Mesothelial cell of epicardium (in vitro differentiated cells): ENCODE results near the gene TADA1. TPM values are rescaled to one million over a fixed set of nuclear protein-coding genes. Genes with fewer than 3 reads are reported as not detected.

Source experiments
- DNase-seq, 2 experiments: peaks; one replicate each; pipeline ENCODE4 v3.0.0; 2021; ENCODE audit warnings: low spot score in 2 of 2; ENCODE audit not compliant: unreplicated experiment in 2 of 2
- H3K27ac Mint-ChIP-seq: 2 replicates; pipeline ENCODE4 v1.8.0; 2021; ENCODE audit warnings: mixed read lengths
- H3K27me3 Mint-ChIP-seq: 2 replicates; pipeline ENCODE4 v1.8.0; 2021; ENCODE audit warnings: low read depth, mixed read lengths
- H3K36me3 Mint-ChIP-seq: 2 replicates; pipeline ENCODE4 v1.8.0; 2021; ENCODE audit warnings: mixed read lengths
- H3K4me1 Mint-ChIP-seq: 2 replicates; pipeline ENCODE4 v1.8.0; 2021; ENCODE audit warnings: mixed read lengths
- H3K4me3 Mint-ChIP-seq: 2 replicates; pipeline ENCODE4 v1.8.0; 2021; ENCODE audit warnings: mild to moderate bottlenecking, moderate library complexity, mixed read lengths
- H3K9me3 Mint-ChIP-seq: 2 replicates; pipeline ENCODE4 v1.8.0; 2021; ENCODE audit warnings: mixed read lengths
- CTCF ChIP-seq: fragments of 200-600 bp; sonication (generic); IDR thresholded peaks from one replicate; pipeline ENCODE4 v1.5.0; 2021; ENCODE audit warnings: antibody characterized with exemption; ENCODE audit not compliant: unreplicated experiment
- total RNA-seq: library from RNA; stranded (reverse); gene quantifications from 3 replicates; pipeline ENCODE4 v1.2.1, GENCODE V29; 2021

Gene TADA1
- total RNA-seq, 1 donor from 2014 or later = 17.4 TPM

- H3K27ac Mint-ChIP-seq = no peak overlapping the region
- peak; percentile 25 to 62 for DNase-seq
- H3K4me1 Mint-ChIP-seq = peaks cover 16% of the 10 kb centered on the region
- H3K36me3 Mint-ChIP-seq = peaks cover 3% of the 10 kb centered on the region
- H3K27me3 Mint-ChIP-seq = peaks cover 20% of the 10 kb centered on the region
- peaks cover 20% of the 10 kb centered on the region for H3K9me3 Mint-ChIP-seq
- no peak overlapping the region for H3K4me3 Mint-ChIP-seq
- peak; percentile 70 for TF ChIP-seq CTCF
These were observed 34.4 kb upstream of the TADA1 start for GRCh38 chr1:166910396-166910994.

- no peak for TF ChIP-seq CTCF
- Mint-ChIP-seq H3K4me1 (peaks cover 25% of the 10 kb centered on the region), H3K9me3 (peaks cover 20% of the 10 kb centered on the region), H3K27me3 (peaks cover 17% of the 10 kb centered on the region), H3K27ac (no peak overlapping the region), H3K36me3 (peaks cover 3% of the 10 kb centered on the region), H3K4me3 (no peak overlapping the region)
- no peak for DNase-seq
These were observed 32.9 kb upstream of the TADA1 start for GRCh38 chr1:166908942-166909341.

- Mint-ChIP-seq H3K9me3 (peaks cover 15% of the 10 kb centered on the region), H3K4me3 (no peak overlapping the region), H3K27me3 (peaks cover 9% of the 10 kb centered on the region), H3K27ac (no peak overlapping the region), H3K4me1 (peaks cover 25% of the 10 kb centered on the region), H3K36me3 (peaks cover 3% of the 10 kb centered on the region)
- no peak for DNase-seq
- TF ChIP-seq CTCF = no peak
These were observed 31.7 kb upstream of the TADA1 start for GRCh38 chr1:166907763-166908162.

GRCh38 chr1:166907051-166907450 is 31.0 kb upstream of the TADA1 start:
- H3K4me3 Mint-ChIP-seq = no peak overlapping the region
- DNase-seq = no peak
- peaks cover 13% of the 10 kb centered on the region for H3K9me3 Mint-ChIP-seq
- H3K27me3 Mint-ChIP-seq = peaks cover 8% of the 10 kb centered on the region
- H3K27ac Mint-ChIP-seq = peak overlapping the region; percentile 22
- no peak for TF ChIP-seq CTCF
- peaks cover 3% of the 10 kb centered on the region for H3K36me3 Mint-ChIP-seq
- peaks cover 25% of the 10 kb centered on the region for H3K4me1 Mint-ChIP-seq

GRCh38 chr1:166906647-166907046 is 30.6 kb upstream of the TADA1 start:
- peaks cover 3% of the 10 kb centered on the region for H3K36me3 Mint-ChIP-seq

More at GRCh38 chr1:166906647-166907046, 30.6 kb upstream of the TADA1 start:
- H3K27ac Mint-ChIP-seq = peak overlapping the region; percentile 22
- no peak for DNase-seq
- peaks cover 25% of the 10 kb centered on the region for H3K4me1 Mint-ChIP-seq
- H3K9me3 Mint-ChIP-seq = peaks cover 9% of the 10 kb centered on the region
- H3K27me3 Mint-ChIP-seq = peaks cover 8% of the 10 kb centered on the region
- no peak for TF ChIP-seq CTCF
- H3K4me3 Mint-ChIP-seq = no peak overlapping the region
